ENCODE measurements around the gene KPNA6. TPM values are rescaled to one million over a fixed set of nuclear protein-coding genes. Genes with fewer than 3 reads are reported as not detected.
A peak's percentile ranks its signal among the peaks of the same experiment; 100 is the strongest.

Gene KPNA6
- total and polyA plus RNA-seq, 9 of the 15 experiments (the other 6 are each of a cell fraction or from before 2014, with no cell fraction given): 20.1 to 54.6 (median 32.2) TPM

- TF ChIP-seq ZNF655 (CRISPR knock-in tag; IDR thresholded peaks at IDR 0.05) (no peak), ZNF274 (IDR thresholded peaks at IDR 0.05; ENCODE audit: borderline replicate concordance, low read depth, low read length) (no peak), E2F3 (CRISPR knock-in tag; IDR thresholded peaks at IDR 0.05) (no peak), ZNF12 (CRISPR knock-in tag; IDR thresholded peaks at IDR 0.05) (no peak), TRIM28 (IDR thresholded peaks at IDR 0.05) (no peak), SMARCB1 (IDR thresholded peaks at IDR 0.05; ENCODE audit: insufficient read length, low read depth) (no peak), ZNF695 (CRISPR knock-in tag; IDR thresholded peaks at IDR 0.05) (no peak), ZBTB8A (IDR thresholded peaks at IDR 0.05; ENCODE audit: partially characterized antibody) (no peak), TCF3 (CRISPR knock-in tag; IDR thresholded peaks at IDR 0.05) (peak; percentile 37; the same call in 1 of the 2 replicates), ZBTB17 (CRISPR knock-in tag; IDR thresholded peaks at IDR 0.05) (no peak), ZKSCAN8 (CRISPR knock-in tag; IDR thresholded peaks at IDR 0.05) (no peak), NR2C2 (CRISPR knock-in tag; IDR thresholded peaks at IDR 0.05) (no peak), NR2C2 (tag; IDR thresholded peaks at IDR 0.05) (no peak), HEY1 (CRISPR knock-in tag; IDR thresholded peaks at IDR 0.05; ENCODE audit: borderline replicate concordance) (no peak; the same call in 1 of the 2 replicates), THRAP3 (IDR thresholded peaks at IDR 0.05; ENCODE audit: borderline replicate concordance) (no peak), RUNX1 (IDR thresholded peaks at IDR 0.05; ENCODE audit: low read depth) (no peak), ELF1 (tag; IDR thresholded peaks at IDR 0.05) (0 out of 2 replicates have a peak, but pooled peaks have one; percentile 66), KLF1 (tag; IDR thresholded peaks at IDR 0.05) (no peak), BCL6 (CRISPR knock-in tag; IDR thresholded peaks at IDR 0.05) (no peak), ZNF75A (CRISPR knock-in tag; IDR thresholded peaks at IDR 0.05) (no peak), BRF1 (IDR thresholded peaks at IDR 0.05; ENCODE audit: borderline replicate concordance, extremely low read depth, insufficient read length) (no peak), RBM17 (IDR thresholded peaks at IDR 0.05; ENCODE audit: borderline replicate concordance, low read depth, low read length) (no peak), GTF2A2 (tag; IDR thresholded peaks at IDR 0.05) (no peak), JUN (IDR thresholded peaks at IDR 0.05; ENCODE audit: borderline replicate concordance, low read depth, low read length) (no peak), JUN (CRISPR knock-in tag; IDR thresholded peaks at IDR 0.05; ENCODE audit: borderline replicate concordance) (no peak), KLF10 (CRISPR knock-in tag; IDR thresholded peaks at IDR 0.05) (no peak), EP300 (IDR thresholded peaks at IDR 0.05; ENCODE audit: low read length) (peak; percentile 42), TGIF2 (CRISPR knock-in tag; IDR thresholded peaks at IDR 0.05) (no peak), NCOA1 (IDR thresholded peaks at IDR 0.05; ENCODE audit: low read depth) (no peak), YY1 (IDR thresholded peaks at IDR 0.05; ENCODE audit: borderline replicate concordance in 1 of 3, control insufficient read depth in 1 of 3, extremely low read depth in 1 of 3, insufficient read depth in 3 of 3, insufficient read length in 1 of 3, insufficient replicate concordance in 2 of 3, low read depth in 1 of 3, low read length in 2 of 3) (no peak)
Observed at GRCh38 chr1:32066489-32066873, 41.4 kb upstream of the KPNA6 start (continued).
